ENCODE data around the gene PINK1.

DNA sequence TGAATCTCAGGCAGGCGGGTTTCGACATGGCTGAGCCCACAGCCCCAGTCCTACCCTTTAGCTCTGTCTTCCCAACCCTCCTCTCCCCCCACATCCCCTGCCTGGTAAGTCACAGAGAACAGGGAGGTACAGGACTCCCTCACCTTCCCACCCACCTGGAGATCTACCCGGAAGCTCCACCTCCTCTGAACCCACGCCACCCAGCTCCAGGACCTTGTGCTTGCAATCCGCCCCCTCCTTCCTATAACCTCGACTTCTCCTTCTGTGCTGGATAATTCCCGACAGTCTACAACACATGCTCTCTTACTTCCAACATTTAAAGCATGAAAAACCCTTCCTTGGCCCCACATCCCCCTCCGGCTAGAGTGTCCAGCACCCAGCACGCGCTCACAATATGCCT lies 62.3 kb downstream of the PINK1 start:
- TF ChIP-seq CTCF (IDR thresholded peaks at IDR 0.05; ENCODE audit: poor library complexity, severe bottlenecking) (no peak), EZH2 (IDR thresholded peaks at IDR 0.05; ENCODE audit: borderline replicate concordance, insufficient read depth, low read length, poor library complexity, severe bottlenecking) (no peak), RAD21 (conservative IDR thresholded peaks at IDR 0.05) (no peak), EP300 (conservative IDR thresholded peaks at IDR 0.05; ENCODE audit: poor library complexity, severe bottlenecking) (no peak), TAF1 (IDR thresholded peaks at IDR 0.05; ENCODE audit: low read depth) (no peak), POLR2AphosphoS5 (IDR thresholded peaks at IDR 0.05) (no peak)
- TF ChIP-seq, protein P1, sequence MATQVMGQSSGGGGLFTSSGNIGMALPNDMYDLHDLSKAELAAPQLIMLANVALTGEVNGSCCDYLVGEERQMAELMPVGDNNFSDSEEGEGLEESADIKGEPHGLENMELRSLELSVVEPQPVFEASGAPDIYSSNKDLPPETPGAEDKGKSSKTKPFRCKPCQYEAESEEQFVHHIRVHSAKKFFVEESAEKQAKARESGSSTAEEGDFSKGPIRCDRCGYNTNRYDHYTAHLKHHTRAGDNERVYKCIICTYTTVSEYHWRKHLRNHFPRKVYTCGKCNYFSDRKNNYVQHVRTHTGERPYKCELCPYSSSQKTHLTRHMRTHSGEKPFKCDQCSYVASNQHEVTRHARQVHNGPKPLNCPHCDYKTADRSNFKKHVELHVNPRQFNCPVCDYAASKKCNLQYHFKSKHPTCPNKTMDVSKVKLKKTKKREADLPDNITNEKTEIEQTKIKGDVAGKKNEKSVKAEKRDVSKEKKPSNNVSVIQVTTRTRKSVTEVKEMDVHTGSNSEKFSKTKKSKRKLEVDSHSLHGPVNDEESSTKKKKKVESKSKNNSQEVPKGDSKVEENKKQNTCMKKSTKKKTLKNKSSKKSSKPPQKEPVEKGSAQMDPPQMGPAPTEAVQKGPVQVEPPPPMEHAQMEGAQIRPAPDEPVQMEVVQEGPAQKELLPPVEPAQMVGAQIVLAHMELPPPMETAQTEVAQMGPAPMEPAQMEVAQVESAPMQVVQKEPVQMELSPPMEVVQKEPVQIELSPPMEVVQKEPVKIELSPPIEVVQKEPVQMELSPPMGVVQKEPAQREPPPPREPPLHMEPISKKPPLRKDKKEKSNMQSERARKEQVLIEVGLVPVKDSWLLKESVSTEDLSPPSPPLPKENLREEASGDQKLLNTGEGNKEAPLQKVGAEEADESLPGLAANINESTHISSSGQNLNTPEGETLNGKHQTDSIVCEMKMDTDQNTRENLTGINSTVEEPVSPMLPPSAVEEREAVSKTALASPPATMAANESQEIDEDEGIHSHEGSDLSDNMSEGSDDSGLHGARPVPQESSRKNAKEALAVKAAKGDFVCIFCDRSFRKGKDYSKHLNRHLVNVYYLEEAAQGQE (IDR thresholded peaks at IDR 0.05; ENCODE audit: borderline replicate concordance), result no peak

All from neural cell (in vitro differentiated cells).